ENCODE data around the gene TOPORS. TPM values are rescaled to one million over a fixed set of nuclear protein-coding genes. Genes with fewer than 3 reads are reported as not detected.

Gene TOPORS
- total RNA-seq, 1 experiment from 2014 or later, result 21.8 TPM

GRCh38 chr9:32503008-32503407 lies 49.4 kb downstream of the TOPORS start:
- DNase-seq (ENCODE audit: low spot score), result no peak

GRCh38 chr9:32502464-32502863 lies 49.9 kb downstream of the TOPORS start:
- peak; percentile 74 for DNase-seq (ENCODE audit: low spot score)

- no peak for DNase-seq (ENCODE audit: low spot score)
Observed at GRCh38 chr9:32501868-32502267, 50.5 kb downstream of the TOPORS start.

- DNase-seq (ENCODE audit: low spot score), result peak; percentile 47
Observed at GRCh38 chr9:32500768-32501167, 51.6 kb downstream of the TOPORS start.

GRCh38 chr9:32497921-32498320 lies 54.5 kb downstream of the TOPORS start:
- no peak for DNase-seq (ENCODE audit: low spot score)

GRCh38 chr9:32490601-32491000 lies 61.8 kb downstream of the TOPORS start:
- no peak for DNase-seq (ENCODE audit: low spot score)

Other genes starting within 250 kb of the TOPORS start
- gene ACO1, start 167.9 kb downstream of the TOPORS start, total RNA-seq (2014; rRNA removed; shearing (Covaris generic)), result 55.9 and 56.6 TPM in 2 replicates
- gene RIGI, start 26.4 kb downstream of the TOPORS start, total RNA-seq (2014; rRNA removed; shearing (Covaris generic)), result 9.2 and 10.6 TPM in 2 replicates
- 1.2 and 3.1 TPM in 2 replicates for gene SMIM27, start 259 bp downstream of the TOPORS start, total RNA-seq (2014; rRNA removed; shearing (Covaris generic))
- 119 and 135 TPM in 2 replicates for gene NDUFB6, start 20.6 kb upstream of the TOPORS start, total RNA-seq (2014; rRNA removed; shearing (Covaris generic))
- gene TAF1L, start 83.1 kb upstream of the TOPORS start, total RNA-seq (2014; rRNA removed; shearing (Covaris generic)), result 0.02 and 0.05 TPM in 2 replicates
- gene TMEM215, start 231.0 kb upstream of the TOPORS start, total RNA-seq (2014; rRNA removed; shearing (Covaris generic)), result not detected in 2 replicates